PC-9 (cell line): ENCODE results near the gene ESM1. TPM values are rescaled to one million over a fixed set of nuclear protein-coding genes. Genes with fewer than 3 reads are reported as not detected.
A peak's percentile ranks its signal among the peaks of the same experiment; 100 is the strongest.

ENCODE experiments used
- Bru-seq: library from RNA; stranded (reverse); fragments of 400-500 nt; gene quantifications from one replicate; lab custom pipeline; 2021; lab: Mats Ljungman, UMichigan
- BruChase-seq, 2 experiments: library from RNA; stranded (reverse); fragments of 400-500 nt; gene quantifications; one replicate each; lab custom pipeline; 2021; lab: Mats Ljungman, UMichigan
- BruUV-seq: library from RNA; stranded (reverse); fragments of 400-500 nt; replicated peaks from 2 replicates; lab custom pipeline; 2021; lab: Mats Ljungman, UMichigan
- CTCF ChIA-PET: fragments of 300-600 bp; sonication (Branson Sonifier 250); formaldehyde crosslinking; loops from one replicate; lab custom pipeline; 2022; ENCODE audit warnings: antibody characterized with exemption; lab: Charles Lee
- POLR2A ChIA-PET: fragments of 300-600 bp; sonication (Branson Sonifier 250); formaldehyde crosslinking; loops from one replicate; lab custom pipeline; 2022; ENCODE audit warnings: antibody characterized with exemption; ENCODE audit not compliant: unreplicated experiment; lab: Charles Lee
- DNase-seq, 2 experiments: peaks; one replicate each; pipeline versions ENCODE4 v3.0.0 to v3.0.0-alpha.2; 2015 to 2022; ENCODE audit warnings: mixed read lengths in 1 of 2
- H2AFZ ChIP-seq: fragments of 200-600 bp; sonication (generic); 2 replicates; pipeline ENCODE4 v1.8.1; 2017; ENCODE audit warnings: antibody characterized with exemption
- H3F3A ChIP-seq: fragments of 200-600 bp; sonication (generic); 2 replicates; pipeline ENCODE4 v1.8.1; 2017; ENCODE audit warnings: antibody characterized with exemption, mild to moderate bottlenecking, low read depth; ENCODE audit not compliant: insufficient read depth
- H3K27ac ChIP-seq: fragments of 200-600 bp; sonication (generic); 2 replicates; pipeline ENCODE4 v1.6.1; 2016; ENCODE audit warnings: mixed run types
- H3K27me3 ChIP-seq: fragments of 200-600 bp; sonication (generic); 2 replicates; pipeline ENCODE4 v1.6.1; 2016; ENCODE audit warnings: low read depth, mixed run types; ENCODE audit not compliant: insufficient read depth
- H3K36me3 ChIP-seq: fragments of 200-600 bp; sonication (generic); 2 replicates; pipeline ENCODE4 v1.6.1; 2016; ENCODE audit warnings: low read depth, mixed run types
- H3K4me1 ChIP-seq: fragments of 200-600 bp; sonication (generic); replicated peaks from 2 replicates; pipeline ENCODE4 v1.6.1; 2016; ENCODE audit warnings: mixed run types; ENCODE audit not compliant: insufficient read depth
- H3K4me2 ChIP-seq: fragments of 200-600 bp; sonication (generic); 2 replicates; pipeline ENCODE4 v1.6.1; 2017; ENCODE audit warnings: mixed run types
- H3K4me3 ChIP-seq: fragments of 200-600 bp; sonication (generic); 2 replicates; pipeline ENCODE4 v1.6.1; 2016; ENCODE audit warnings: mixed run types
- H3K79me2 ChIP-seq: fragments of 200-600 bp; sonication (generic); 2 replicates; pipeline ENCODE4 v1.6.1; 2017; ENCODE audit warnings: low read depth, mixed run types
- H3K9me2 ChIP-seq: fragments of 200-600 bp; sonication (generic); 2 replicates; pipeline ENCODE4 v1.8.1; 2017; ENCODE audit warnings: mild to moderate bottlenecking; ENCODE audit not compliant: insufficient read depth
- H3K9me3 ChIP-seq: fragments of 200-600 bp; sonication (generic); 2 replicates; pipeline ENCODE4 v1.8.1; 2016; ENCODE audit warnings: low read depth; ENCODE audit not compliant: insufficient read depth
- H4K20me1 ChIP-seq: fragments of 200-600 bp; sonication (generic); 2 replicates; pipeline ENCODE4 v1.8.1; 2017; ENCODE audit not compliant: insufficient read depth
- CTCF ChIP-seq: fragments of 200-600 bp; sonication (generic); conservative IDR thresholded peaks from 2 replicates; pipeline ENCODE4 v1.6.1; 2017; ENCODE audit warnings: mixed run types, antibody characterized with exemption, mild to moderate bottlenecking, moderate library complexity
- EZH2 ChIP-seq: fragments of 200-600 bp; sonication (generic); IDR thresholded peaks from 2 replicates; pipeline ENCODE4 v1.8.0; 2017; ENCODE audit warnings: antibody characterized with exemption, low read depth
- intact Hi-C: fragments of 100-400 bp; cut with micrococcal nuclease; formaldehyde crosslinking; loops from one replicate; pipeline ENCODE4 v1.10.0; 2022; ENCODE audit not compliant: unreplicated experiment
- long read RNA-seq: library from polyadenylated mRNA; stranded (forward); transcript quantifications from one replicate; pipeline ENCODE4 v2.0.0, GENCODE V29; 2022
- total RNA-seq: library from RNA; stranded (reverse); gene quantifications from 2 replicates; pipeline ENCODE4 v1.2.3, GENCODE V29; 2021

The ESM1 gene
- total RNA-seq (0.15 TPM in 1 of 2 replicates, not detected in the other), Bru-seq, nascent RNA (not detected), BruChase-seq, experiment 1, labeled RNA remaining after a 2-hour chase (not detected), BruChase-seq, experiment 2, labeled RNA remaining after a 6-hour chase (not detected)
- long read RNA-seq: 0 reads

- H4K20me1 ChIP-seq: no peaks in the 10 kb centered on the region
- no peak within 1 kb of the TSS for H3K27ac ChIP-seq
- ChIA-PET CTCF (no interaction called here), POLR2A (no interaction called here)
- no peak for DNase-seq
- H3K9me3 ChIP-seq: no peaks in the 10 kb centered on the region
- intact Hi-C loops: no loop called here
- no peak within 1 kb of the TSS for H2AFZ ChIP-seq
- H3K79me2 ChIP-seq: no peaks in the 10 kb centered on the region
- no peaks in the 10 kb centered on the region for H3K36me3 ChIP-seq
- peaks cover 43% of the 10 kb centered on the region for H3K27me3 ChIP-seq
- no peaks in the 10 kb centered on the region for H3F3A ChIP-seq
- no peak within 1 kb of the TSS for H3K4me3 ChIP-seq
- H3K4me2 ChIP-seq: peak within 1 kb of the TSS; percentile 39; the same call in 1 of the 2 replicates
- no TSS peak for BruUV-seq
- H3K9me2 ChIP-seq: no peaks in the 10 kb centered on the region
- H3K4me1 ChIP-seq: no peaks in the 10 kb centered on the region
- TF ChIP-seq CTCF: no peak
- TF ChIP-seq EZH2: no peak
These were observed at the start of gene ESM1 for GRCh38 chr5:54985301-54986268. ESM1 (minus strand) TSS chr5:54985593; CDS start chr5:54985517, 76 bp downstream.

- Histone ChIP-seq H3K4me1 (no peaks in the 10 kb centered on the region), H3K27me3 (peaks cover 20% of the 10 kb centered on the region), H3K9me2 (no peaks in the 10 kb centered on the region), H3K79me2 (no peaks in the 10 kb centered on the region), H3K27ac (no peak overlapping the region), H2AFZ (no peak overlapping the region), H3K4me2 (no peak overlapping the region), H3K36me3 (no peaks in the 10 kb centered on the region), H4K20me1 (no peaks in the 10 kb centered on the region), H3K9me3 (no peaks in the 10 kb centered on the region), H3K4me3 (no peak overlapping the region), H3F3A (no peaks in the 10 kb centered on the region)
- no peak for DNase-seq
- CTCF ChIA-PET: no interaction called here
- no TSS peak for BruUV-seq
- POLR2A ChIA-PET: no interaction called here
- intact Hi-C loops: no loop called here
- no peak for TF ChIP-seq EZH2
- no peak for TF ChIP-seq CTCF
These were observed 48.2 kb upstream of the ESM1 start for GRCh38 chr5:55033568-55033967.

- Histone ChIP-seq H3K9me3 (no peaks in the 10 kb centered on the region), H3K4me3 (no peak overlapping the region), H3K36me3 (no peaks in the 10 kb centered on the region), H2AFZ (no peak overlapping the region), H3K4me1 (no peaks in the 10 kb centered on the region), H3K4me2 (no peak overlapping the region), H3K9me2 (no peaks in the 10 kb centered on the region), H3F3A (no peaks in the 10 kb centered on the region), H4K20me1 (no peaks in the 10 kb centered on the region), H3K27ac (no peak overlapping the region), H3K27me3 (peaks cover 31% of the 10 kb centered on the region), H3K79me2 (no peaks in the 10 kb centered on the region)
- TF ChIP-seq CTCF (no peak), EZH2 (no peak)
- intact Hi-C loops: no loop called here
- POLR2A ChIA-PET: no interaction called here
- CTCF ChIA-PET: no interaction called here
- no TSS peak for BruUV-seq
- no peak for DNase-seq
These were observed 46.1 kb upstream of the ESM1 start for GRCh38 chr5:55031492-55031891.
